HepG2 (cell line): ENCODE measurements around the gene APBB1IP. TPM values are rescaled to one million over a fixed set of nuclear protein-coding genes. Genes with fewer than 3 reads are reported as not detected.

Experiments used
- ATAC-seq: fragments of 200-7000 bp; cut with Tn5 transposase; 3 replicates; pipeline ENCODE4 v1.9.1; 2020; ENCODE audit warnings: mild to moderate bottlenecking, moderate library complexity
- BruUV-seq: library from RNA; stranded (reverse); fragments of 400-500 nt; replicated peaks from 2 replicates; lab custom pipeline; 2021; lab: Mats Ljungman, UMichigan
- CTCF ChIA-PET: fragments of 300-600 bp; formaldehyde crosslinking; extraction: SDS; loops from one replicate; lab custom pipeline; 2021; ENCODE audit warnings: low total read pairs, inconsistent platforms, low intra/inter-chr PET ratio; lab: Yijun Ruan, JAX
- POLR2A ChIA-PET: fragments of 350-600 bp; sonication (Branson Sonifier 250); formaldehyde crosslinking; loops from one replicate; lab custom pipeline; 2020; ENCODE audit warnings: antibody characterized with exemption, inconsistent platforms; lab: Yijun Ruan, JAX
- DNase-seq: peaks from one replicate; pipeline ENCODE4 v3.0.0-alpha.2; 2015; ENCODE audit warnings: low spot score
- FAIRE-seq: peaks from 3 replicates; lab custom pipeline; 2011; peaks lifted over from hg19 to GRCh38; lab: Jason Lieb, UNC
- H2AFZ ChIP-seq: one replicate; pipeline ENCODE4 v1.6.1; 2011; ENCODE audit warnings: low read length, inconsistent platforms
- H3K27ac ChIP-seq: fragments of 300-600 bp; 3 replicates; pipeline ENCODE4 v1.8.0; 2011; ENCODE audit warnings: mixed run types, mild to moderate bottlenecking, mixed read lengths, low read length, inconsistent platforms; ENCODE audit not compliant: insufficient read depth; ENCODE audit errors: extremely low read length
- H3K27me3 ChIP-seq, 2 experiments: fragments of 200-600 bp in 1 of 2; 2 replicates in 1 of 2; 3 replicates in 1 of 2; pipeline versions ENCODE4 v1.6.0 to v1.8.0; 2011; ENCODE audit warnings: low read length in 2 of 2, mild to moderate bottlenecking in 2 of 2, moderate library complexity in 2 of 2, inconsistent platforms in 1 of 2; ENCODE audit not compliant: insufficient read depth in 2 of 2, control insufficient read depth in 1 of 2
- H3K36me3 ChIP-seq, 2 experiments: fragments of 200-600 bp in 1 of 2; replicated peaks in 1 of 2; 2 replicates in 1 of 2; 3 replicates in 1 of 2; pipeline versions ENCODE4 v1.5.1 to v1.8.0; 2011; ENCODE audit warnings: low read length in 2 of 2, inconsistent platforms in 1 of 2; ENCODE audit not compliant: insufficient read depth in 2 of 2, control insufficient read depth in 1 of 2
- H3K4me1 ChIP-seq: 2 replicates; pipeline ENCODE4 v1.5.1; 2012; ENCODE audit warnings: low read length, inconsistent platforms; ENCODE audit not compliant: insufficient read depth
- H3K4me2 ChIP-seq: 2 replicates; pipeline ENCODE4 v1.6.0; 2011; ENCODE audit warnings: low read depth, low read length, inconsistent platforms
- H3K4me3 ChIP-seq, 3 experiments: fragments of 200-600 bp in 1 of 3; sonication (generic), shearing (Covaris generic) in 1 of 3; replicated peaks in 1 of 3; 2 replicates each; pipeline ENCODE4 v1.5.1; 2011 to 2016; ENCODE audit warnings: low read length in 3 of 3, inconsistent platforms in 2 of 3, low read depth in 2 of 3, mild to moderate bottlenecking in 2 of 3, control low read depth in 1 of 3, mixed read lengths in 1 of 3; ENCODE audit not compliant: insufficient read depth in 1 of 3
- H3K79me2 ChIP-seq: one replicate; pipeline ENCODE4 v1.6.1; 2011; ENCODE audit warnings: low read length, inconsistent platforms; ENCODE audit not compliant: insufficient read depth
- H3K9ac ChIP-seq: 2 replicates; pipeline ENCODE4 v1.6.0; 2011; ENCODE audit warnings: mild to moderate bottlenecking, low read depth, low read length, inconsistent platforms; ENCODE audit not compliant: insufficient read depth
- H3K9me3 ChIP-seq: 2 replicates; pipeline ENCODE4 v1.5.1; 2012; ENCODE audit warnings: mild to moderate bottlenecking, low read length
- H4K20me1 ChIP-seq: 2 replicates; pipeline ENCODE4 v1.6.0; 2011; ENCODE audit warnings: inconsistent platforms, mild to moderate bottlenecking, low read length, moderate library complexity; ENCODE audit not compliant: insufficient read depth
- ISX ChIP-seq: sonication (generic); formaldehyde crosslinking; conservative IDR thresholded peaks from 2 replicates; pipeline ENCODE4 v1.5.0; 2020; ENCODE audit warnings: missing genetic modification reagents
- RERE ChIP-seq: IDR thresholded peaks from 2 replicates; pipeline ENCODE4 v1.6.1; 2016; ENCODE audit warnings: low read depth, missing genetic modification reagents, missing compliant biosample characterization
- SMAD9 ChIP-seq: sonication (generic); formaldehyde crosslinking; IDR thresholded peaks from 2 replicates; pipeline ENCODE4 v1.5.1; 2020; ENCODE audit warnings: mild to moderate bottlenecking, missing genetic modification reagents
- ZNF451 ChIP-seq: sonication (generic); formaldehyde crosslinking; IDR thresholded peaks from 2 replicates; pipeline ENCODE4 v1.5.0; 2020; ENCODE audit warnings: mild to moderate bottlenecking, missing genetic modification reagents
- ZNF510 ChIP-seq: sonication (generic); formaldehyde crosslinking; IDR thresholded peaks from 2 replicates; pipeline ENCODE4 v1.4.0; 2020; ENCODE audit warnings: low read depth, mild to moderate bottlenecking, missing genetic modification reagents
- ZNF629 ChIP-seq: sonication (generic); formaldehyde crosslinking; conservative IDR thresholded peaks from 2 replicates; pipeline ENCODE4 v1.5.0; 2020; ENCODE audit warnings: missing genetic modification reagents
- ZSCAN22 ChIP-seq: sonication (generic); formaldehyde crosslinking; IDR thresholded peaks from 2 replicates; pipeline ENCODE4 v1.4.0; 2020; ENCODE audit warnings: mild to moderate bottlenecking, missing genetic modification reagents
- WGBS: methylation state at CpG from one replicate; pipeline ENCODE4 v1.1.6; 2017; ENCODE audit warnings: low lambda C conversion rate; 5-methylcytosine and 5-hydroxymethylcytosine counted together
- in situ Hi-C: cut with HindIII; loops from 2 replicates; pipeline ENCODE4 v1.10.0; 2017; ENCODE audit warnings: low pct_unique_long_range_greater_than_20kb; ENCODE audit not compliant: extremely low pct_ligation_motif_present
- intact Hi-C: fragments of 100-400 bp; cut with micrococcal nuclease; formaldehyde crosslinking; loops from one replicate; pipeline ENCODE4 v1.10.0; 2022; ENCODE audit not compliant: unreplicated experiment
- polyA plus RNA-seq, 8 experiments: library from polyadenylated mRNA; depleted of rRNA in 3 of 8; stranded (reverse) in 7 of 8; unstranded in 1 of 8; fragments of >200 nt; fragmentation: Illumina TruSeq in 4 of 8; extraction: Trizol in 4 of 8; gene quantifications; 2 replicates each; pipeline versions ENCODE4 v1.2.1 to v1.2.3, GENCODE V29; 2011 to 2016; ENCODE audit warnings: low read depth in 4 of 8, missing spikeins in 1 of 8, mixed read lengths in 1 of 8; ENCODE audit not compliant: insufficient read depth in 1 of 8
- total RNA-seq, 5 experiments: library from RNA; depleted of rRNA; stranded (reverse); fragments of >200 nt; fragmentation: Illumina TruSeq; extraction: Trizol; gene quantifications; 2 replicates each; pipeline ENCODE4 v1.2.3, GENCODE V29; 2016; ENCODE audit warnings: low read depth in 1 of 5
- TF ChIP-seq, protein P1 (sequence below): sonication (generic); formaldehyde crosslinking; IDR thresholded peaks from one replicate; pipeline ENCODE4 v1.5.1; 2020; ENCODE audit warnings: mild to moderate bottlenecking, missing genetic modification reagents; ENCODE audit errors: not compliant biosample characterization

The APBB1IP gene
- total and polyA plus RNA-seq, 2 of the 13 experiments (the other 11 are each of a cell fraction or from before 2014, with no cell fraction given) = 0.08 TPM; not detected in 1

DNA sequence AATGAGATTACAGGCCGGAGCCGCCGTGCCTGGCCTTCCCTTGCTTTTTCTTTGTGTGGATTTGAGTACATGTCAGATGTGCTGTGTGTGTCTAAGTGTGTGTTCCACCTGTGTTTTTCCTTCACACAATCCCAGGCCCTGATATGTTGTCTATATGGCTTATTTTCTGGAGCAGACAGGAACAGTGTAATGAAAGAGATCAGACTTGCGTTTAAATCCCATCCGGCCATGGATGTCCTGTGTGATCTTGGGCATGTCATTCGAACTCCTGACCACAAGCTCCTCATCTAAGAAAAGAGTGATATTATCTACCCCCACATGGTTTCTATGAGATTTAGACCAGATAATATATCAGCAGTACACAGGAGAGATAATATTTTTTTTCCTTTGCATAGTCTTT is 37.2 kb downstream of the APBB1IP start (continued):
- TF ChIP-seq, protein P1, sequence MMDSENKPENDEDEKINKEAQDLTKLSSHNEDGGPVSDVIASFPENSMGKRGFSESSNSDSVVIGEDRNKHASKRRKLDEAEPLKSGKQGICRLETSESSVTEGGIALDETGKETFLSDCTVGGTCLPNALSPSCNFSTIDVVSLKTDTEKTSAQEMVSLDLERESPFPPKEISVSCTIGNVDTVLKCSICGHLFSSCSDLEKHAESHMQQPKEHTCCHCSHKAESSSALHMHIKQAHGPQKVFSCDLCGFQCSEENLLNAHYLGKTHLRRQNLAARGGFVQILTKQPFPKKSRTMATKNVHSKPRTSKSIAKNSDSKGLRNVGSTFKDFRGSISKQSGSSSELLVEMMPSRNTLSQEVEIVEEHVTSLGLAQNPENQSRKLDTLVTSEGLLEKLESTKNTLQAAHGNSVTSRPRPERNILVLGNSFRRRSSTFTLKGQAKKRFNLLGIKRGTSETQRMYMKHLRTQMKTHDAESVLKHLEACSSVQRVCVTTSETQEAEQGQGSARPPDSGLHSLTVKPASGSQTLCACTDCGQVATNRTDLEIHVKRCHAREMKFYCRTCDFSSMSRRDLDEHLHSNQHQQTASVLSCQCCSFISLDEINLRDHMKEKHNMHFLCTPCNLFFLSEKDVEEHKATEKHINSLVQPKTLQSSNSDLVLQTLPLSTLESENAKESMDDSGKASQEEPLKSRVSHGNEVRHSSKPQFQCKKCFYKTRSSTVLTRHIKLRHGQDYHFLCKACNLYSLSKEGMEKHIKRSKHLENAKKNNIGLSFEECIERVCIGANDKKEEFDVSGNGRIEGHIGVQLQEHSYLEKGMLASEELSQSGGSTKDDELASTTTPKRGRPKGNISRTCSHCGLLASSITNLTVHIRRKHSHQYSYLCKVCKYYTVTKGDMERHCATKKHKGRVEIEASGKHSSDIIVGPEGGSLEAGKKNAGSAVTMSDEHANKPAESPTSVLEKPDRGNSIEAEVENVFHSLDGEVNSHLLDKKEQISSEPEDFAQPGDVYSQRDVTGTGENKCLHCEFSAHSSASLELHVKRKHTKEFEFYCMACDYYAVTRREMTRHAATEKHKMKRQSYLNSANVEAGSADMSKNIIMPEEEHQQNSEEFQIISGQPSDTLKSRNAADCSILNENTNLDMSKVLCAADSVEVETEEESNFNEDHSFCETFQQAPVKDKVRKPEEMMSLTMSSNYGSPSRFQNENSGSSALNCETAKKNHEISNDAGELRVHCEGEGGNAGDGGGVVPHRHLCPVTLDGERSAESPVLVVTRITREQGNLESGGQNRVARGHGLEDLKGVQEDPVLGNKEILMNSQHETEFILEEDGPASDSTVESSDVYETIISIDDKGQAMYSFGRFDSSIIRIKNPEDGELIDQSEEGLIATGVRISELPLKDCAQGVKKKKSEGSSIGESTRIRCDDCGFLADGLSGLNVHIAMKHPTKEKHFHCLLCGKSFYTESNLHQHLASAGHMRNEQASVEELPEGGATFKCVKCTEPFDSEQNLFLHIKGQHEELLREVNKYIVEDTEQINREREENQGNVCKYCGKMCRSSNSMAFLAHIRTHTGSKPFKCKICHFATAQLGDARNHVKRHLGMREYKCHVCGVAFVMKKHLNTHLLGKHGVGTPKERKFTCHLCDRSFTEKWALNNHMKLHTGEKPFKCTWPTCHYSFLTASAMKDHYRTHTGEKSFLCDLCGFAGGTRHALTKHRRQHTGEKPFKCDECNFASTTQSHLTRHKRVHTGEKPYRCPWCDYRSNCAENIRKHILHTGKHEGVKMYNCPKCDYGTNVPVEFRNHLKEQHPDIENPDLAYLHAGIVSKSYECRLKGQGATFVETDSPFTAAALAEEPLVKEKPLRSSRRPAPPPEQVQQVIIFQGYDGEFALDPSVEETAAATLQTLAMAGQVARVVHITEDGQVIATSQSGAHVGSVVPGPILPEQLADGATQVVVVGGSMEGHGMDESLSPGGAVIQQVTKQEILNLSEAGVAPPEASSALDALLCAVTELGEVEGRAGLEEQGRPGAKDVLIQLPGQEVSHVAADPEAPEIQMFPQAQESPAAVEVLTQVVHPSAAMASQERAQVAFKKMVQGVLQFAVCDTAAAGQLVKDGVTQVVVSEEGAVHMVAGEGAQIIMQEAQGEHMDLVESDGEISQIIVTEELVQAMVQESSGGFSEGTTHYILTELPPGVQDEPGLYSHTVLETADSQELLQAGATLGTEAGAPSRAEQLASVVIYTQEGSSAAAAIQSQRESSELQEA (CRISPR knock-in tag) = no peak

GRCh38 chr10:26477501-26477900 is 39.4 kb downstream of the APBB1IP start:
- H4K20me1 ChIP-seq = no peaks in the 10 kb centered on the region
- H3K27ac ChIP-seq = no peak overlapping the region
- no peak overlapping the region for H3K9ac ChIP-seq
- intact Hi-C loops = no loop called here
- no peaks in the 10 kb centered on the region for H3K79me2 ChIP-seq
- H3K4me3 ChIP-seq = no peak overlapping the region
- H3K36me3 ChIP-seq = no peaks in the 10 kb centered on the region
- H3K4me1 ChIP-seq = no peaks in the 10 kb centered on the region
- in situ Hi-C loops = no loop called here
- H3K4me2 ChIP-seq = no peak overlapping the region
- ChIA-PET CTCF (no interaction called here), POLR2A (no interaction called here)
- WGBS = 79% methylated on average over 4 of the region's 4 CpGs
- ATAC-seq (no peak), DNase-seq (no peak), FAIRE-seq (no peak)
- H3K27me3 ChIP-seq = no peaks in the 10 kb centered on the region; a peak in 1 of 5 replicates
- H2AFZ ChIP-seq = no peak overlapping the region
- no TSS peak for BruUV-seq
- H3K9me3 ChIP-seq = no peaks in the 10 kb centered on the region
- TF ChIP-seq ISX (no peak), ZNF451 (CRISPR knock-in tag) (no peak), ZNF629 (no peak), ZNF510 (no peak), RERE (CRISPR knock-in tag) (no peak), SMAD9 (CRISPR knock-in tag) (no peak), ZSCAN22 (CRISPR knock-in tag) (no peak)
